Adipocyte (in vitro differentiated cells): Measurements from ENCODE around the gene ESF1.

ENCODE experiments used
- DNase-seq: peaks from one replicate; pipeline ENCODE4 v3.0.0-alpha.2; 2015; ENCODE audit warnings: low read depth
- H3K27me3 ChIP-seq: replicated peaks from 2 replicates; pipeline ENCODE4 v1.7.0; 2013; ENCODE audit warnings: mild to moderate bottlenecking, low read length, moderate library complexity; ENCODE audit not compliant: control insufficient read depth, insufficient read depth
- H3K36me3 ChIP-seq: 2 replicates; pipeline ENCODE4 v1.7.0; 2013; ENCODE audit warnings: low read length, mild to moderate bottlenecking, moderate library complexity; ENCODE audit not compliant: control insufficient read depth, insufficient read depth, severe bottlenecking
- H3K4me1 ChIP-seq: 2 replicates; pipeline ENCODE4 v1.7.0; 2013; ENCODE audit warnings: mild to moderate bottlenecking, low read length, moderate library complexity; ENCODE audit not compliant: control insufficient read depth, insufficient read depth
- H3K4me3 ChIP-seq: 2 replicates; pipeline ENCODE4 v1.7.0; 2013; ENCODE audit warnings: mild to moderate bottlenecking, low read length, moderate library complexity
- H3K9ac ChIP-seq: 2 replicates; pipeline ENCODE4 v1.7.0; 2013; ENCODE audit warnings: mild to moderate bottlenecking, low read length, moderate library complexity
- H3K9me3 ChIP-seq: 2 replicates; pipeline ENCODE4 v1.7.0; 2013; ENCODE audit warnings: mild to moderate bottlenecking, low read length, moderate library complexity; ENCODE audit not compliant: control insufficient read depth

The ESF1 gene

DNA sequence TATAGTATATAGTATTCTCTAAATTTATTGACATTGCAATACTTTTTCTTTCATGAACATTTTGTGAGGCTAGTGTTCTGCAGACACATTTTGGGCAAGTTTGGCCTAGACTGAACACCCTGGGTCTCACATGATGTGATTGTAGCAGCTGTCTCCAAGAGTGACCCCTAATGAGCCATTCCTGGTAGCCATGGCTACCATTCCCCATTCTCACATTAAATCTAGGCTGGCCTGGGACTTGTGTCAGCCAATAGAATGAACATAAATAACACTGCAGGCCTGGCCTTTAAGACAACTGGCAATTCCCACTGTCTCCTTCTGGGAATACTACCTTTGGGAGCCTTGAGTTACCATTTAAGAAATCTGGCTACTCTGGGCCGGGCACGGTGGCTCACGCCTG lies 108.0 kb downstream of the ESF1 start:
- H3K36me3 ChIP-seq = no peaks in the 10 kb centered on the region
- H3K4me1 ChIP-seq = peaks cover 17% of the 10 kb centered on the region
- no peak overlapping the region for H3K4me3 ChIP-seq
- no peak overlapping the region for H3K9ac ChIP-seq
- no peaks in the 10 kb centered on the region for H3K9me3 ChIP-seq
- no peak for DNase-seq
- no peaks in the 10 kb centered on the region for H3K27me3 ChIP-seq

DNA sequence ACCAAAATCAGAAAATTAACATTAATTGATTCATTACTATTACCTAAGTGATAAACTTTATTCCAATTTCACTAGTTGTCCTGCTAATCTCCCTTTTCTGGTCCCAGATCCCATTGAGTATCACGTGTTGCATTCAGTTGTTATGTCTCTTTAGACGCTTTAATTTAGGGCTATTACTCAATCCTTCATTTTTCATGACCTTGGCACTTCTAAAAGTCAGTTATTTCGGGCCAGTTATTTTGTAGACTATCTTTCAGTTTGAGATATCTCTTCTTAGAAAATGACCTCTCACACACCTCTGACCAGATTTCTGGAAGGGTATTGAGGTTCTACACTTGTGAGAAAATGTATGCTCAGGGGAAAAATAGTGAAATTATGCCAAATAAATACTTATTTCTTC lies 112.0 kb downstream of the ESF1 start:
- Histone ChIP-seq H3K4me3 (peak overlapping the region; percentile 46), H3K9me3 (no peaks in the 10 kb centered on the region), H3K36me3 (no peaks in the 10 kb centered on the region), H3K9ac (peak overlapping the region; percentile 30), H3K27me3 (no peaks in the 10 kb centered on the region), H3K4me1 (peaks cover 27% of the 10 kb centered on the region)
- no peak for DNase-seq

DNA sequence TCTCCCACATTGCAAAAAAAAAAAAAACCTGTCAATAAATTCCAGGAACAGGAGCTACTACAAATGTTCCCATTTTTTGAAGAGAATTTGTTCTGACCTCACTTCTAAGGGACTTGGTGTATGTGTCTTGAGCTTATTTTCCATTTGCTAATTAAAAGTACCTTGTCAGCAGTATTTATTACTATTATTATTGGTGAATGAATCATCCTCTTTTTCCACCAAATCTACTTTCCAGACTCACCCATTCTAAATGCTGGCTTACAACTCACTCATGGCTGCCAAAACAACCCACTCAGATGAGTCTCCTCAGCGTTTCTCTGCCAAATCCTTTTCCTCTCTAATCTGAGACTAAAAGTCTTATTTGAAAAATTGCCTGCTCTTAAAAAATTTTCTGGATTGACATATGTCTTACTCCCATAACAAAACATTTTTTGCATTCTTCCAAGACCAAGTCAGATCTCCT lies 112.8 kb downstream of the ESF1 start:
- peaks cover 27% of the 10 kb centered on the region for H3K4me1 ChIP-seq
- peak overlapping the region; percentile 29 for H3K4me3 ChIP-seq
- no peaks in the 10 kb centered on the region for H3K27me3 ChIP-seq
- H3K9ac ChIP-seq = peak overlapping the region; percentile 41
- H3K9me3 ChIP-seq = no peaks in the 10 kb centered on the region
- H3K36me3 ChIP-seq = no peaks in the 10 kb centered on the region
- peak; percentile 37 for DNase-seq

DNA sequence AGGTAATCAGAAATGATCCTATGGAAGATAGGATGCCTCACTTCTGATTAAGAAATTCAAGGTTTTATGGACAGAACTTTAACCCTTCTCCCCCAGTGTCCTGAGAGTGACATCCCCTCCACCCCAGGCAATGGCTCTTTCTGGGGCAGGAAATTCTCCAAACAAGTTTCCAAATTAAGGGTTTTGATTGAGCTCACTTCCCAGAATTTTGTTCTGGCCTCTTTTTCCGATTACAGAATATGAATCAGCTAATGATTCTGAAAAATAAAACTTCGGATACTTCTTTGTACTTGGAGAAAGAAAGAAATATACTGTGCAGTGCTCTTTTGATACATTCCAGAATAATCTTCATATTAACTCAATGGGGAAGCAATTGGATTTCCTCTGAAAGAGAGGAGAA lies 113.2 kb downstream of the ESF1 start:
- Histone ChIP-seq H3K36me3 (no peaks in the 10 kb centered on the region), H3K27me3 (no peaks in the 10 kb centered on the region), H3K4me3 (peak overlapping the region; percentile 29), H3K9ac (peak overlapping the region; percentile 41), H3K4me1 (peaks cover 27% of the 10 kb centered on the region), H3K9me3 (no peaks in the 10 kb centered on the region)
- DNase-seq = no peak

DNA sequence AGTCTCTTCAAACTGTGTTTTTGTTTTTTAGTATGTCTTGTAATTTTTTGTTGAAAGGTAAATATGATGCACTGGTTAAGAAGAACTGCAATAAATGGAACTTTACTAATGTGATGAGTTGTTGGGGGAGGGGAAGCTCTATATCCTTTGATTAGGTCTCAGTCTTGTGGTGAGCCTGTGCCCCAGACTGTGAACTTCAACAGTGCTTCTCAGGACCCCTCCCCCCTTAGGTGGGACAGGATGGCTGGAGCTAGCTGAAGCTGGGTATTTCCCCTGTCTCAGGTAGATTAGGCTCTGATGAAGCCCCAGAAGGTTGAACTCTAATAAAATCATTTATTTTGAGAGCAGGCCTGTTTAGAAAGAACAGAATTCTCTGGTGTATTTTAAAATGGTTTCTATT lies 114.6 kb downstream of the ESF1 start:
- DNase-seq = no peak
- no peaks in the 10 kb centered on the region for H3K9me3 ChIP-seq
- no peak overlapping the region for H3K9ac ChIP-seq
- no peaks in the 10 kb centered on the region for H3K27me3 ChIP-seq
- H3K4me1 ChIP-seq = peaks cover 27% of the 10 kb centered on the region
- no peak overlapping the region for H3K4me3 ChIP-seq
- H3K36me3 ChIP-seq = no peaks in the 10 kb centered on the region

DNA sequence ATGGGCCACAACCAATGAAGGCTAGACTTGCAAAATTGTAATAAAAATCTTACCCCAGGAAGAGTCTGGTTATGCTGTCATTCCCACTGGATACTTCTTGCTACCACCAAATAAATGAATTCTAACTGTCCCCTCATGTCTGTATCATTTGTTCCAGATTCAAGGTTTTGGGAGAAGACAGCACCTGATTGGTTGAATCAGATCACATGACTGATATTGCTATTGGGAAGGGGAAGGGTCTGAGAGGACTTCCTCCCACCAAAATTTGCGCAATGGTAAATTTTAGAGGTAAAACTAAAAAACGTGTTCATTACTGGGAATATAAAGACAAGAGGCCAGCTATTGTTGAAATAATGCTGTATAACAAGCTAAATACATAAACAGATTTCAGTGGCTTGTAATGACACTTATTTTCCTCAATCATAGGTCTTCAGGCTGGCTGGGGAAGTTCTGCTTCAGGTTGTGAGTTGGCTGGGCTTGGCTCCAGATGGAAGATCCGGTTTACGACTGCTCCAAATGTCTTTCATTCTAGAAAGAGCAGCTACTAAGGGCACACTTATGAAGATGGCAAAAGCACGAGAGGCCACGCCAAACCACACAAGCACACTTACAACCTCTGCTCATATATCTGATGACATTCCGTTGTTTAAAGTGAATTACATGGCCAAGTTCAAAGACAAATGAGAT lies 118.9 kb downstream of the ESF1 start:
- no peaks in the 10 kb centered on the region for H3K36me3 ChIP-seq
- no peak for DNase-seq
- no peak overlapping the region for H3K4me3 ChIP-seq

More for the DNA sequence above, 118.9 kb downstream of the ESF1 start:
- Histone ChIP-seq H3K9me3 (no peaks in the 10 kb centered on the region), H3K9ac (no peak overlapping the region), H3K4me1 (peaks cover 10% of the 10 kb centered on the region), H3K27me3 (no peaks in the 10 kb centered on the region)
